RKO (cell line): Measurements from ENCODE around the gene TRIM33.

Source experiments
- DNase-seq: peaks from one replicate; pipeline ENCODE4 v3.0.0-alpha.2; 2016; ENCODE audit warnings: low spot score

TRIM33 gene

DNA sequence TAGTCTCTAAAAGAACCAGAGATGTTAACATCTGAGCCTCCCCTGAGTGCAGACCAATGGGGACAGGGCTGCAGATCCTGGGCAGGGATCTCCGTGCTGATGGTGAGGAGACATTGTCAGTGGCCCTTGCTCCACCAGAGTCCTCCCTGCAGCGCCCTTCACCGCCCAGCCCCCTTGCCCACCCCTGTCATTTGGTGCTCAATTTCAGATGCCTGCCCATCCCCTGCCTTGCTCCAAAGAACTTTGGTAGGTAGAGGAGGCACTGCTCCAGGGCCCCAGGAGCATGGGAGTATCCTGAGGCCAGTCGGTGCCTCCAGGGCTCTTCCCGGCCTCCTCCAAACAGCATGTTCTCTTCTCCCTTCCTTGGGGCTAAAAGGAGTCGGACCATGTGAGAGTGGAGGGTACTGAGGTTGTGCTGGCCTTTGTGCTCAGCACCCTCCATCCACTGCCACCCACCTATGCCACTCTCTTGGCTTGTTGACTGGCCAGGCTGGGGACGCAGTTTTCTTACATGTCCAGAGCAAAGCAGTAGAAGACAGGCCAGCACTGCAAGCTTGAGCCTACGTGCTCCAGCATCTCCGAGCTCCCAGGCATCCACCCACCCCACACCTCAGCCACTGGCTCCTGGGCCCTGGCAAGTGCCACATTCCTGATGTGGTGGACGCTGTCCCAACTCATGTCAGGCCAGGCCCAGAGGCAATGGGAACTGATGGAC is 160.1 kb downstream of the TRIM33 start:
- DNase-seq = no peak

DNA sequence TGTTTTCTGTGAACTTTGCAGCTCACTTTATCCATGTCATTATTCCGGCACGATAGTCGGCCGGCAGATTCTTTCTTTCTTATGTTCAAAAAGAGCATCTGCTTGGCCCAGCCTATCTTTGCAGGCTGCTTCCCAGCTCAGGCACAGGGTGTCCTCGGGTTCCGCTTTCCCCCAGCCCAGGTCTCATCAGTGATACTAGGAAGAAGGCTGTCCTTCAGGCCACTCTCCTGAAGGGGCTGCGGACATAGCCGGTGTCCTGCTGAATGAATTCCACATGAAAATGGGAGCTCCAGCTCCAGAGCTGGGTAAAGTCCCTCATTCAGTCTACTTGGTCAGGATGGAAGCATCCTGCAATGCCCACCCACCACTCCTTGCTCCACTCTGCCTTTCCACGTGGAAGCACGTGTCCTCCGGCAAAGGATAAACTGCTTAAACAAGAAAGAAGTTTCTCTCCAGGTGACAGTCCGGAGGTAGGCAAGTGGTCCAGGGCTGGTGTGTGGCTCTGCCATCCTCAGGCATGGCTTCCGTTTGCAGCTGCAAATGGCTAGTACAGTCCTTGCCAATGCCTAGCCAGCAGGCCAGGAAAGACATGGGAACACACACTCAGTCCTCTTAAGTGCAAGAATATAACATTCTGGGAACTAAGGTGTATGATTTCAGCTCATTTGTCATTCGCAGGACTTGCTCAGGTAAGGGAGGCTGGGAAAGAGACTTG is 161.0 kb downstream of the TRIM33 start:
- no peak for DNase-seq

GRCh38 chr1:114347431-114348209 is 163.4 kb downstream of the TRIM33 start:
- no peak for DNase-seq

GRCh38 chr1:114346480-114347029 is 164.4 kb downstream of the TRIM33 start:
- DNase-seq = peak; percentile 90

GRCh38 chr1:114345930-114346479 is 165.0 kb downstream of the TRIM33 start:
- no peak for DNase-seq

DNA sequence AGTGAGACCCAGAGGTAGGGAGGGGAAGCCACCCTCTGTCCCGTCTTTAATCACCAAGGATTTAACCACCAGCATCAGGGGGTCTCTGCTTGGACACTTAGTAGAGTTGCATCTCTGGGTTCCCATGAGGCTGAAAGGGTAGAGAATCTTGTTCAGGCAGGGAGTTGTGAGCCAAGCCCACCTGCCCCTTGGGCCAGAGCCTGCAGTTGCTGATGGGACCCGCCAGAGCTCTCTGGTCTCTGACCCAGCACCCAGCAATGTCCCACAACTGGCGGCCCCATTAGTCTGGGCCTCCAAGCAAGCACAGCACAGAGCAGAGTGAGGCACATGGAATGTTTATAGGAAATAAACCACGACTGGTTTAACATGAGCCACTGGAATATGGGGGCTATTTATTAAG is 166.3 kb downstream of the TRIM33 start:
- DNase-seq = peak; percentile 70
